ENCODE data around the gene DCN. TPM values are rescaled to one million over a fixed set of nuclear protein-coding genes. Genes with fewer than 3 reads are reported as not detected.

DCN gene
- polyA plus RNA-seq, 1 of the 3 experiments (the other 2 are of a cell fraction), result 5.5 TPM

DNA sequence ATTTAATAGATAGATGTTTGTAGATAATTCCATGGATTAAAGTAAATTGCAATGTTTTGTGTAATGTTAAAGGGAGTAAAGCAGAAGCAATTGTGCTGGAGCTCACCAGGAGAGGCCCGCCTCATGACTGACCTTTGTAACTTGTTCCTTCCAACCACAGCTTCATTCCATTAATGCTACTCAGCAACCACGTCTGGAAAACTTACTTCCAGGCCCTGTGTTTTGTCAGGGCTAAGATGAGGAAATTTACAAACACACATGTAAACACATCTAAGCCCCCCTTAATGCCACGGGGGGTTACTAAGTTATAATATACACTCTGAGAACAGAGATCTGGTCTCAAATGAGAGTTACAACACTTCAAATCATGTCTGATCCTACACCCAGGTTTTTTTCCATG, 83.7 kb downstream of the DCN start (continued):
- TF ChIP-seq, protein P1, sequence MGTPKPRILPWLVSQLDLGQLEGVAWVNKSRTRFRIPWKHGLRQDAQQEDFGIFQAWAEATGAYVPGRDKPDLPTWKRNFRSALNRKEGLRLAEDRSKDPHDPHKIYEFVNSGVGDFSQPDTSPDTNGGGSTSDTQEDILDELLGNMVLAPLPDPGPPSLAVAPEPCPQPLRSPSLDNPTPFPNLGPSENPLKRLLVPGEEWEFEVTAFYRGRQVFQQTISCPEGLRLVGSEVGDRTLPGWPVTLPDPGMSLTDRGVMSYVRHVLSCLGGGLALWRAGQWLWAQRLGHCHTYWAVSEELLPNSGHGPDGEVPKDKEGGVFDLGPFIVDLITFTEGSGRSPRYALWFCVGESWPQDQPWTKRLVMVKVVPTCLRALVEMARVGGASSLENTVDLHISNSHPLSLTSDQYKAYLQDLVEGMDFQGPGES (IDR thresholded peaks at IDR 0.05; ENCODE audit: low read depth, low read length), result no peak
- TF ChIP-seq FOSL2 (IDR thresholded peaks at IDR 0.05; ENCODE audit: borderline replicate concordance, low read depth) (peak; percentile 75), EP300 (IDR thresholded peaks at IDR 0.05; ENCODE audit: borderline replicate concordance in 1 of 2, low read depth in 1 of 2, low read length in 1 of 2) (peak; percentile 42 to 69; a peak in 3 of 4 replicates)
- TF ChIP-seq, protein P2, sequence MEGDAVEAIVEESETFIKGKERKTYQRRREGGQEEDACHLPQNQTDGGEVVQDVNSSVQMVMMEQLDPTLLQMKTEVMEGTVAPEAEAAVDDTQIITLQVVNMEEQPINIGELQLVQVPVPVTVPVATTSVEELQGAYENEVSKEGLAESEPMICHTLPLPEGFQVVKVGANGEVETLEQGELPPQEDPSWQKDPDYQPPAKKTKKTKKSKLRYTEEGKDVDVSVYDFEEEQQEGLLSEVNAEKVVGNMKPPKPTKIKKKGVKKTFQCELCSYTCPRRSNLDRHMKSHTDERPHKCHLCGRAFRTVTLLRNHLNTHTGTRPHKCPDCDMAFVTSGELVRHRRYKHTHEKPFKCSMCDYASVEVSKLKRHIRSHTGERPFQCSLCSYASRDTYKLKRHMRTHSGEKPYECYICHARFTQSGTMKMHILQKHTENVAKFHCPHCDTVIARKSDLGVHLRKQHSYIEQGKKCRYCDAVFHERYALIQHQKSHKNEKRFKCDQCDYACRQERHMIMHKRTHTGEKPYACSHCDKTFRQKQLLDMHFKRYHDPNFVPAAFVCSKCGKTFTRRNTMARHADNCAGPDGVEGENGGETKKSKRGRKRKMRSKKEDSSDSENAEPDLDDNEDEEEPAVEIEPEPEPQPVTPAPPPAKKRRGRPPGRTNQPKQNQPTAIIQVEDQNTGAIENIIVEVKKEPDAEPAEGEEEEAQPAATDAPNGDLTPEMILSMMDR (IDR thresholded peaks at IDR 0.05), result no peak

GRCh38 chr12:91098461-91098860, 84.2 kb downstream of the DCN start:
- CTCF ChIA-PET, result interaction anchor here (0.6 to 1.4 kb wide), 3 partner anchors 10 to 505 kb away, joined by 3 to 4 read pairs (median 3); no protein-coding TSS in a partner anchor
- H3K9ac ChIP-seq, result peak overlapping the region; percentile 4; the same call in 1 of the 2 replicates
- H3K4me3 ChIP-seq (ENCODE audit: low read depth in 2 of 2, low read length in 1 of 2), result no peak overlapping the region

GRCh38 chr12:91094957-91095356, 87.7 kb downstream of the DCN start:
- Histone ChIP-seq H3K4me3 (ENCODE audit: low read depth in 2 of 2, low read length in 1 of 2) (no peak overlapping the region), H3K9ac (no peak overlapping the region), H3F3A (replicated peaks; ENCODE audit: insufficient read depth) (peaks cover 5% of the 10 kb centered on the region), H3K79me2 (ENCODE audit: insufficient read depth) (no peaks in the 10 kb centered on the region), H4K20me1 (ENCODE audit: insufficient read depth) (no peaks in the 10 kb centered on the region), H2AFZ (ENCODE audit: low read depth) (no peak overlapping the region), H3K27me3 (ENCODE audit: insufficient read depth) (no peaks in the 10 kb centered on the region), H3K36me3 (replicated peaks in 1 of 2; ENCODE audit: control insufficient read depth in 1 of 2, insufficient read depth in 2 of 2, low read length in 1 of 2) (no peaks in the 10 kb centered on the region), H3K9me3 (no peaks in the 10 kb centered on the region; the same call in 1 of the 2 replicates), H3K9me2 (no peaks in the 10 kb centered on the region), H3K27ac (ENCODE audit: low read depth in 2 of 2, low read length in 1 of 2) (no peak overlapping the region), H3K4me1 (ENCODE audit: control insufficient read depth in 1 of 2, insufficient read depth in 2 of 2, low read depth in 1 of 2, low read length in 1 of 2) (peaks cover 0 to 13% of the 10 kb centered on the region in 2 experiments; a peak in 3 of 4 replicates), H3K4me2 (no peak overlapping the region)
- POLR2A ChIA-PET, result no interaction called here
- DNase-seq, result no peak
- TF ChIP-seq RXRA (IDR thresholded peaks at IDR 0.05; ENCODE audit: borderline replicate concordance, low read depth), result no peak
- TF ChIP-seq CHD2 (IDR thresholded peaks at IDR 0.05; ENCODE audit: low read length, partially characterized antibody), result no peak
- TF ChIP-seq TCF12 (IDR thresholded peaks at IDR 0.05), result no peak
- no peak for TF ChIP-seq FOSL2 (IDR thresholded peaks at IDR 0.05; ENCODE audit: borderline replicate concordance, low read depth)
- CTCF ChIA-PET, result interaction anchor here (0.7 kb wide), 1 partner anchor 1394 kb away, joined by 3 read pairs; no protein-coding TSS in a partner anchor
- 87% methylated on average over 1 of the region's 1 CpG for WGBS (ENCODE audit: low lambda C conversion rate)

More at GRCh38 chr12:91098461-91098860, 84.2 kb downstream of the DCN start:
- Histone ChIP-seq H3K27me3 (ENCODE audit: insufficient read depth) (no peaks in the 10 kb centered on the region), H2AFZ (ENCODE audit: low read depth) (peak overlapping the region; percentile 39; the same call in 1 of the 2 replicates), H4K20me1 (ENCODE audit: insufficient read depth) (no peaks in the 10 kb centered on the region), H3K9me2 (no peaks in the 10 kb centered on the region), H3K79me2 (ENCODE audit: insufficient read depth) (no peaks in the 10 kb centered on the region), H3K4me1 (ENCODE audit: control insufficient read depth in 1 of 2, insufficient read depth in 2 of 2, low read depth in 1 of 2, low read length in 1 of 2) (peaks cover 0 to 14% of the 10 kb centered on the region in 2 experiments; a peak in 3 of 4 replicates), H3K4me2 (no peak overlapping the region), H3K9me3 (no peaks in the 10 kb centered on the region), H3K27ac (ENCODE audit: low read depth in 2 of 2, low read length in 1 of 2) (peak overlapping the region; percentile 76 to 83; a peak in 3 of 4 replicates), H3F3A (replicated peaks; ENCODE audit: insufficient read depth) (peaks cover 5% of the 10 kb centered on the region), H3K36me3 (replicated peaks in 1 of 2; ENCODE audit: control insufficient read depth in 1 of 2, insufficient read depth in 2 of 2, low read length in 1 of 2) (peaks cover 2 to 8% of the 10 kb centered on the region in 2 experiments)
- TF ChIP-seq, protein P3, sequence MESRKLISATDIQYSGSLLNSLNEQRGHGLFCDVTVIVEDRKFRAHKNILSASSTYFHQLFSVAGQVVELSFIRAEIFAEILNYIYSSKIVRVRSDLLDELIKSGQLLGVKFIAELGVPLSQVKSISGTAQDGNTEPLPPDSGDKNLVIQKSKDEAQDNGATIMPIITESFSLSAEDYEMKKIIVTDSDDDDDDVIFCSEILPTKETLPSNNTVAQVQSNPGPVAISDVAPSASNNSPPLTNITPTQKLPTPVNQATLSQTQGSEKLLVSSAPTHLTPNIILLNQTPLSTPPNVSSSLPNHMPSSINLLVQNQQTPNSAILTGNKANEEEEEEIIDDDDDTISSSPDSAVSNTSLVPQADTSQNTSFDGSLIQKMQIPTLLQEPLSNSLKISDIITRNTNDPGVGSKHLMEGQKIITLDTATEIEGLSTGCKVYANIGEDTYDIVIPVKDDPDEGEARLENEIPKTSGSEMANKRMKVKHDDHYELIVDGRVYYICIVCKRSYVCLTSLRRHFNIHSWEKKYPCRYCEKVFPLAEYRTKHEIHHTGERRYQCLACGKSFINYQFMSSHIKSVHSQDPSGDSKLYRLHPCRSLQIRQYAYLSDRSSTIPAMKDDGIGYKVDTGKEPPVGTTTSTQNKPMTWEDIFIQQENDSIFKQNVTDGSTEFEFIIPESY (IDR thresholded peaks at IDR 0.05; ENCODE audit: borderline replicate concordance, low read depth), result no peak
- TF ChIP-seq FOXM1 (IDR thresholded peaks at IDR 0.05; ENCODE audit: low read depth), result 0 out of 2 replicates have a peak, but pooled peaks have one; percentile 1
- POLR2A ChIA-PET, result no interaction called here
- no peak for DNase-seq
